H9 (cell line): ENCODE data around the gene ASTL. TPM values are rescaled to one million over a fixed set of nuclear protein-coding genes. Genes with fewer than 3 reads are reported as not detected.

ENCODE experiments used
- DNase-seq: peaks from one replicate; pipeline ENCODE4 v3.0.0-alpha.2; 2017
- H2AFZ ChIP-seq: one replicate; pipeline ENCODE4 v1.6.1; 2013; ENCODE audit warnings: mild to moderate bottlenecking, low read length, control low read depth, moderate library complexity
- H2AK5ac ChIP-seq: 2 replicates; pipeline ENCODE4 v1.6.1; 2013; ENCODE audit warnings: low read length, control low read depth, mixed read lengths; ENCODE audit not compliant: insufficient read length
- H2BK120ac ChIP-seq: one replicate; pipeline ENCODE4 v1.6.1; 2013; ENCODE audit warnings: low read depth, mild to moderate bottlenecking, low read length, control low read depth, inconsistent platforms; ENCODE audit not compliant: poor library complexity, severe bottlenecking
- H2BK12ac ChIP-seq: 2 replicates; pipeline ENCODE4 v1.6.1; 2013; ENCODE audit warnings: low read length, control low read depth, mixed read lengths, low read depth; ENCODE audit not compliant: insufficient read length
- H2BK15ac ChIP-seq: 2 replicates; pipeline ENCODE4 v1.6.1; 2013; ENCODE audit warnings: low read depth, low read length, control low read depth
- H2BK20ac ChIP-seq: one replicate; pipeline ENCODE4 v1.6.1; 2013; ENCODE audit warnings: low read depth, mild to moderate bottlenecking, low read length, control low read depth, inconsistent platforms; ENCODE audit not compliant: poor library complexity, severe bottlenecking
- H2BK5ac ChIP-seq: 2 replicates; pipeline ENCODE4 v1.6.1; 2013; ENCODE audit warnings: low read length, control low read depth, mixed read lengths; ENCODE audit not compliant: insufficient read length
- H3K14ac ChIP-seq: 2 replicates; pipeline ENCODE4 v1.6.1; 2013; ENCODE audit warnings: low read length, control low read depth; ENCODE audit not compliant: insufficient read depth
- H3K18ac ChIP-seq: 2 replicates; pipeline ENCODE4 v1.6.1; 2013; ENCODE audit warnings: low read depth, mild to moderate bottlenecking, mixed read lengths, low read length, control low read depth; ENCODE audit not compliant: insufficient read length
- H3K23ac ChIP-seq: 2 replicates; pipeline ENCODE4 v1.6.1; 2013; ENCODE audit warnings: low read length, control low read depth, mixed read lengths, low read depth; ENCODE audit not compliant: insufficient read length
- H3K23me2 ChIP-seq: 2 replicates; pipeline ENCODE4 v1.6.1; 2013; ENCODE audit warnings: low read depth, mild to moderate bottlenecking, mixed read lengths, low read length, control low read depth; ENCODE audit not compliant: insufficient read length, poor library complexity, severe bottlenecking
- H3K27ac ChIP-seq: 2 replicates; pipeline ENCODE4 v1.5.1; 2013; ENCODE audit warnings: low read length, control low read depth, mixed read lengths, low read depth; ENCODE audit not compliant: insufficient read length
- H3K27me3 ChIP-seq: 2 replicates; pipeline ENCODE4 v1.6.1; 2013; ENCODE audit warnings: low read length, control low read depth, inconsistent platforms; ENCODE audit not compliant: insufficient read depth
- H3K4ac ChIP-seq: 2 replicates; pipeline ENCODE4 v1.6.1; 2013; ENCODE audit warnings: low read depth, mild to moderate bottlenecking, control low read depth, inconsistent platforms, low read length, moderate library complexity
- H3K4me1 ChIP-seq: 2 replicates; pipeline ENCODE4 v1.6.1; 2013; ENCODE audit warnings: low read length, control low read depth, inconsistent platforms; ENCODE audit not compliant: insufficient read depth
- H3K4me2 ChIP-seq: 2 replicates; pipeline ENCODE4 v1.6.1; 2013; ENCODE audit warnings: low read length, control low read depth, mixed read lengths; ENCODE audit not compliant: insufficient read length, insufficient read depth
- H3K56ac ChIP-seq: 2 replicates; pipeline ENCODE4 v1.6.1; 2013; ENCODE audit warnings: low read depth, mild to moderate bottlenecking, mixed read lengths, low read length, control low read depth; ENCODE audit not compliant: insufficient read length
- H3K79me1 ChIP-seq: 2 replicates; pipeline ENCODE4 v1.6.1; 2013; ENCODE audit warnings: low read depth, mild to moderate bottlenecking, moderate library complexity, low read length, control low read depth, inconsistent platforms; ENCODE audit not compliant: insufficient read depth, poor library complexity, severe bottlenecking
- H3K79me2 ChIP-seq: 2 replicates; pipeline ENCODE4 v1.6.1; 2013; ENCODE audit warnings: low read length, control low read depth, inconsistent platforms; ENCODE audit not compliant: insufficient read depth
- H3K9ac ChIP-seq: 2 replicates; pipeline ENCODE4 v1.6.1; 2013; ENCODE audit warnings: low read length, control low read depth, mixed read lengths; ENCODE audit not compliant: insufficient read length; ENCODE audit errors: extremely low read depth
- H3K9me3 ChIP-seq: one replicate; pipeline ENCODE4 v1.6.1; 2013; ENCODE audit warnings: low read depth, low read length, inconsistent platforms; ENCODE audit not compliant: control insufficient read depth
- H3T11ph ChIP-seq: one replicate; pipeline ENCODE4 v1.6.1; 2013; ENCODE audit warnings: mild to moderate bottlenecking, low read length, control low read depth, inconsistent platforms
- H4K20me1 ChIP-seq: one replicate; pipeline ENCODE4 v1.6.1; 2013; ENCODE audit not compliant: control insufficient read depth, insufficient read length, insufficient read depth
- H4K5ac ChIP-seq: 2 replicates; pipeline ENCODE4 v1.6.1; 2013; ENCODE audit warnings: low read depth, mild to moderate bottlenecking, mixed read lengths, low read length, control low read depth; ENCODE audit not compliant: insufficient read length
- H4K8ac ChIP-seq: replicated peaks from 2 replicates; pipeline ENCODE4 v1.6.1; 2013; ENCODE audit warnings: low read length, control low read depth, mixed read lengths, low read depth; ENCODE audit not compliant: insufficient read length
- H4K91ac ChIP-seq: 2 replicates; pipeline ENCODE4 v1.6.1; 2013; ENCODE audit warnings: low read depth, mild to moderate bottlenecking, moderate library complexity, mixed read lengths, low read length, control low read depth; ENCODE audit not compliant: insufficient read length
- H3K27ac Mint-ChIP-seq, 3 experiments: 2 replicates in 2 of 3; 3 replicates in 1 of 3; pipeline ENCODE4 v1.8.0; 2020 to 2021; ENCODE audit warnings: mixed read lengths in 3 of 3, mild to moderate bottlenecking in 1 of 3, moderate library complexity in 1 of 3
- H3K27me3 Mint-ChIP-seq: 2 replicates; pipeline ENCODE4 v1.8.0; 2021; ENCODE audit warnings: low read depth, mild to moderate bottlenecking, moderate library complexity, mixed read lengths
- H3K36me3 Mint-ChIP-seq, 3 experiments: 2 replicates in 2 of 3; 3 replicates in 1 of 3; pipeline ENCODE4 v1.8.0; 2020 to 2021; ENCODE audit warnings: low read depth in 3 of 3, mixed read lengths in 3 of 3; ENCODE audit not compliant: insufficient read depth in 1 of 3
- H3K4me1 Mint-ChIP-seq, 2 experiments: 2 replicates each; pipeline ENCODE4 v1.8.0; 2020; ENCODE audit warnings: mixed read lengths in 2 of 2
- H3K4me3 Mint-ChIP-seq, 2 experiments: 2 replicates in 1 of 2; 3 replicates in 1 of 2; pipeline ENCODE4 v1.8.0; 2020 to 2021; ENCODE audit warnings: mild to moderate bottlenecking in 2 of 2, mixed read lengths in 2 of 2, moderate library complexity in 1 of 2
- H3K9me3 Mint-ChIP-seq, 2 experiments: 2 replicates in 1 of 2; 3 replicates in 1 of 2; pipeline ENCODE4 v1.8.0; 2020; ENCODE audit warnings: mild to moderate bottlenecking in 2 of 2, mixed read lengths in 2 of 2, moderate library complexity in 1 of 2
- CTCF ChIP-seq: fragments of 200-600 bp; sonication (generic); conservative IDR thresholded peaks from 3 replicates; pipeline ENCODE4 v1.8.0; 2021; ENCODE audit warnings: antibody characterized with exemption, mild to moderate bottlenecking
- WGBS: extraction: QIAGEN DNeasy Blood & Tissue Kit; methylation state at CpG from one replicate; pipeline ENCODE4 v1.1.7; 2013; ENCODE audit warnings: missing lambda C conversion rate, low lambda C conversion rate, mixed read lengths; ENCODE audit not compliant: insufficient read length; ENCODE audit errors: extremely low coverage; 5-methylcytosine and 5-hydroxymethylcytosine counted together
- total RNA-seq: library from RNA; stranded (reverse); gene quantifications from 2 replicates; pipeline ENCODE4 v1.2.1, GENCODE V29; 2021

The ASTL gene
- total RNA-seq, 1 experiment from 2014 or later: 0.81 TPM

GRCh38 chr2:96185516-96185915 is 47.2 kb upstream of the ASTL start:
- Mint-ChIP-seq H3K4me1 (no peaks in the 10 kb centered on the region), H3K36me3 (peaks cover 28 to 51% (median 47%) of the 10 kb centered on the region in 3 experiments), H3K4me3 (no peak overlapping the region), H3K9me3 (no peaks in the 10 kb centered on the region), H3K27me3 (no peaks in the 10 kb centered on the region), H3K27ac (no peak overlapping the region)
- Histone ChIP-seq H2BK5ac (no peak overlapping the region), H4K91ac (no peak overlapping the region), H4K20me1 (no peaks in the 10 kb centered on the region), H3K9me3 (no peaks in the 10 kb centered on the region), H2AFZ (no peak overlapping the region), H3K27me3 (no peaks in the 10 kb centered on the region), H3K4me1 (no peaks in the 10 kb centered on the region), H2BK20ac (no peak overlapping the region), H3K79me1 (no peaks in the 10 kb centered on the region), H4K5ac (no peak overlapping the region), H2BK120ac (no peak overlapping the region), H3K4ac (no peak overlapping the region), H2BK15ac (no peak overlapping the region), H3K18ac (no peak overlapping the region), H4K8ac (no peak overlapping the region), H3K27ac (no peak overlapping the region), H3K23ac (no peak overlapping the region), H2AK5ac (no peak overlapping the region), H3K79me2 (no peaks in the 10 kb centered on the region), H3K14ac (no peak overlapping the region), H3K23me2 (no peaks in the 10 kb centered on the region), H3T11ph (no peak overlapping the region), H2BK12ac (no peak overlapping the region), H3K56ac (no peak overlapping the region), H3K4me2 (no peak overlapping the region), H3K9ac (no peak overlapping the region)
- no peak for DNase-seq
- no CpG with 5 or more reads among the region's 1 CpG for WGBS
- no peak for TF ChIP-seq CTCF
